T-helper 9 cell (primary cell): ENCODE measurements around the gene ATP2B2.

Source experiments
- DNase-seq: peaks from one replicate; pipeline ENCODE4 v3.0.0-alpha.2; 2020

Gene ATP2B2

DNA sequence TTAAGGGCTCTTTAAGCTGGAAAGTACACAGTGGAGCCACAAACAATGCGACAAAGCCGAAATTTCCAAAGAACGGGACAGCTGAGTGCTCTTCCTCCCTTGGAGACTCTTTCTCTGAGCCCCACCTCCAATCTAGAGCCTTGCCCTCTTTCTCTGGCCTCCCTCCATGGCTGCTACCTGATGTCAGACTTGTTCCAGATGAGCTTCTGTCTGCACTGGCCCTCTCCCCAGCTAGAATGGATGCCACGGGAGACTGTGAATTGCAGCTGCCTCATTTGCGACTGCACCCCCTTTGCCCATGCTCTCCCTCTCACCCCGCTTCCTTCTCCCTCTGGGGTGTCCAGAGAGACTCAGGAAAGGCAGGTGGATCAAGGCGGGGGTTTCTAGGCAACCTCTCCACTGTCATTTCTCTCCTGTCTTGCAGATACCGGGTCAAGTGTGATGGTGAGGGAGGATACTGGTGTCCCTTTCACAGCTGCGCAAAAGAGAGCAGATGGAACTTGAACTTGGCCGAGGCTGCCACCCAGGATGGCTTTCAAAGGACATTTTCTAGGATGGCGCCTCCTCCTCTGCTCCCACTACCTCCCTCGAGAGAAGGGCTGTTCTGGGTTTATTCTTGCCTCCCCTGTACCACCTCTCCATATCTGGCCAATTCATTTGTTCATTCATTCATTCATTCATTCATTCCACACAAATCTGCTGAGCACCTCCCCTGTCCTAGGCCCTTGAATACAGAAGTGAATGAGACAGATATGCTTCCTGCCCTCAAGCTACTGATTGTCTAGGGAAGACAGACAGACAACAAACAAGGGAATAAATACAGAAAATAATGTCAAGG lies 12.8 kb downstream of the ATP2B2 start:
- no peak for DNase-seq

DNA sequence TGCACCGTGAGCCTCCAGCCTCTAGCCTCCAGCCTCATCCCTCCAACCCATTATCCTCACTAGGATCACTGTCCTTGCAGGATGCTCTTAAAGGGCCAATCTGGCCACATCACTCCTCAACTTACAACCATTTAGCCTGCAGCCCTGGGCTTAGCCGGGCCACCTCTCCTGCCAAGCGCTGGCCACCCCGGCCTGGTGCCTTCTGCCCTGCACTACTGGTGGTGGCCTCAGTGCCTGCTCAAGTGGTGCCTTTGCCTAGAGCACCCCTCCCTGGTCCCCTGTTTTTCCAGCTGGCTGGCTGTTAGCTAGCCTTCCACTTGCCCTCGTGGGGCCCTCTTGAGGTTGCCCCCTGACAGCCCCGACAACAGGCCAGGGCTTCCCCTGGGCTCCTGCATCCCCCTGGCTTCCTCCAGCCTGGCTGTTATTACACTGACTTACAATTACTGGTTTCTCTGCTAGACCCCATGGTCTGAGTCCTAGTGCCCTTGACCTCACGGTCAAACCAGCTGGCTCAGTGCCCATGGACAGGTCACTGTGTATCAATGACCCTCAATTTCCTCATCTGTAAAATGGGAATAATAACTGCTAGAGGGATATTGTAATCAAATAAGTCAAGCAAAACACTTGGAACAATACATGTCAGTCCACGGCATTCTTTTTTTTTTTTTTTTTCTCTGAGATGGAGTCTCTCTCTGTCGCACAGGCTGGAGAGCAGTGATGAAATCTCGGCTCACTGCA lies 15.5 kb downstream of the ATP2B2 start:
- DNase-seq: no peak

DNA sequence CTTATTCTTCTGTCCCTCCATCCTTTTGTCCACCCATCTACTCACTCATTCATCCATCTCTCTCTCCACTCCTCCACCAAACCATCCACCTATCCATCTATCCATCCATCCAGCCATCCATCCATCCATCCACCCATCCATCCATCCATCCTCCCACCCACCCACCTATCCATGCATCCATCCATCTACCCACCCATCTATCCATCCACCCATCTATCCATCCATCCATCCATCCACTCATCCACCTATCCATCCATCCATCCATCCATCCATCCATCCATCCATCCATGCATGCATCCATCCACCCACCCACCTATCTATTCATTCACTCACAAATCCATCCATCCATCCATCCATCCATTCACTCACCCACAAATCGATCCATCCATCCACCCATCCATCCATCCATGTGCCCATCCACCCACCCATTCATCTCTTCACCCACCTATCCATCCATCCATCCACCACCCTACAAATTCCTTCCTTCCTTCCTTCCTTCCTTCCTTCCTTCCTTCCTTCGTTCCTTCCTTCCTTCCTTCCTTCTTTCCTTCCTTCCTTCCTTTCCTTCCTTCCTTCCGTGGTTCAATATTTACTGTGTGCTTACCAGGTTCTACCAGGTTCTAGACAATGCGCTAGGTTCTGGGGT lies 17.3 kb downstream of the ATP2B2 start:
- DNase-seq: no peak

DNA sequence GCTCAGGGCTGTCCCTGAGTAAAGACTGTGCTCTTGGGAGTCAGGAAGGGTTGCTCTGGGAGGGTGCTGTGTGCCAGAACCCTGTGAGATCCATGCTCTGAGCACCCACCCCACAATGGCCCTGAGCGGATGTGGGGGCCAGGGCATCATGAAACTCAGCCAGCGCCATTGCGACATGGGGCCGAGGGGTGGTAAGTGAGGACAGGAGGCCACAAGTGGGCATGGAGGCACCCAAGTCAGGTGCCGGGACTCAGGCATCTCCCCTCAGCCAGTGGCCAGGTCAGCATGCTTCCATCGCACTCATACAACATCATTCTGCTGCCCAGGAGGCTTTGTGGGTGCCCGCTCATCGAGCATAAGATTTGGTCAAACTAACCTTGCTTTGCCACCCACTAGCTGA lies 19.6 kb downstream of the ATP2B2 start:
- DNase-seq: no peak

DNA sequence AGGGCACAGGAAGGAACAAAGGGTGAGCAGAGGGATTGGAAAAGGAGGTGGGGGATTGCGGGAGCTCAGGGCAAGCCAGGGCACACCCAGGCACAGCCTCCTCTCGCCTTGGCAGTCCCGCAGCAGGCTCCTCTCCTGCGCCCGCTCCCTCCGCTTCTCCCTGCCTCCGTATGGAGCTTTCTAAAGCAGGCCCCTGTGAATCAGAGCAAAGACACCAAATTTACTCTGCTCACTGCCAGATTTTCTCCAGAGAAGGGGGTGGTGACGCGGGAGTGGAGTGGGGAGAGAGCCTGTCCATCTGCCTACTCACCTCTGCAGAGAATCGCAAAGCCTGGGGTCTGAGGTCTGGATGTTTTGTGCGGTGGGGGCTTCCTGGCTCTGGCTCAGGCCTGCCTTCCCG lies 20.0 kb downstream of the ATP2B2 start:
- DNase-seq: no peak

DNA sequence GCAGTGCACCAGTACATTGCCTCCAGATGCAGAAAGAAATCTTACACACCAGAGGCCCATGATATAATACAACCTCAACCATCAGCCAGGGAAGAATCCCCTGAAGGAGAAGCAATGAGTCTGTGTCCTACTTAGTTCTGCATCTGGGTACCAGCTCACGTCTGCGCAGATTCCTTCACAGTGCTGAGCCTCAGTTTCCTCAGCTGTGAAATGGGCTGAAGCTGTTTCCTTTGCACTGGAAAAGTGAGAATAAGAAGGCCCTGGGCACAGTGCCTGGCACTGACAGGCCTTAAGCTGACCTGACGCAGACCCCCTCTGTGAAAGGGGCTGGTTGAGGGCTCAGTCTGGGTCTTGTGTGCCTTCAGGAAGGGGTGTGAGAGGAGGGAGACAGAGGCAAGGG lies 20.7 kb downstream of the ATP2B2 start:
- no peak for DNase-seq

DNA sequence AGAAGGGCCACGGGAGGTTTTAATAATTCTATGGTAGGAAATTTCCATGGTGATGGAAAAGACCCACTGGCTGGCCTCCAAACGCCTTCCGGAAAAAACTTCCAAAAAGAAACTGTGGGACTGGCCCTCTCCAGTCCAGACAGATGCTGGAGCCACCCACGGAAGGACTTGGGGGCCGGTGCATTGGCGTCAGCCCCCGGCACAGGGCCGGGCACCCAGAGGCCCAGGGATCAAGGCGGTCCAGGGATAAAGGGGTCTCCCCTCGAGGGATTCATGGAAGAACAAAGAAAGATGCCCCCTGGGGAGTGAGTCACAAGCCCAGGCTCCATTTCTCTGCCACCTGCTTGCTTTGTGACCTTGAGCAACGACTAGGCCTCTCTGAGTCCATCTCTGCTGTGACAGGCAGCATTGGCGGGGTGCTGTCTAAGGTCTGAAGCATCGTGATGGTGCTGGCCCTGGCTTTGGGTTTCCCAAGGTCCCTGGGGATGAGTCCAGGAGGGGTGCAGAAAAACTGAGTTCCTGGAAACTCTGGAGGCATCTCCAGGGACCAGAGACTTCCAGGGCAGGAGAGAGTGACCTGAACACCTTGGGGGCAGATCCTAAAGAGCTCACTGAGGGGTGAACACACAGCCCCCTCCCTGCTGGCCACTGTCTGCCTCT lies 21.6 kb downstream of the ATP2B2 start:
- DNase-seq: no peak

DNA sequence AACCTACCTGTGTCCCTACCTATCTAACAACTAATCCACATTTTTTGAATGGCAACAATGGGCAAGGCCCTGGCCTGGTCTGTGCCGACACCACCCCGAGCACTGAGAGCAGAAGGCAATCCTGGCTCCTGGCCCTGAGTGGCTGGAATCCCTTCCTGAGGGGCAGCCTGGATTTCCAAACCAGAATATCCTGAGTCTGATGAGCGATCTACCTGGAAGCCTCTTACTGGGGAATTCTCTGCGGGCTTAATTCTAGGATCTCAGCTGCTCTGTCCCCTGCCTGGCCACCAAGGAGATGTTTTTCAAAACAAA lies 22.1 kb downstream of the ATP2B2 start:
- no peak for DNase-seq

DNA sequence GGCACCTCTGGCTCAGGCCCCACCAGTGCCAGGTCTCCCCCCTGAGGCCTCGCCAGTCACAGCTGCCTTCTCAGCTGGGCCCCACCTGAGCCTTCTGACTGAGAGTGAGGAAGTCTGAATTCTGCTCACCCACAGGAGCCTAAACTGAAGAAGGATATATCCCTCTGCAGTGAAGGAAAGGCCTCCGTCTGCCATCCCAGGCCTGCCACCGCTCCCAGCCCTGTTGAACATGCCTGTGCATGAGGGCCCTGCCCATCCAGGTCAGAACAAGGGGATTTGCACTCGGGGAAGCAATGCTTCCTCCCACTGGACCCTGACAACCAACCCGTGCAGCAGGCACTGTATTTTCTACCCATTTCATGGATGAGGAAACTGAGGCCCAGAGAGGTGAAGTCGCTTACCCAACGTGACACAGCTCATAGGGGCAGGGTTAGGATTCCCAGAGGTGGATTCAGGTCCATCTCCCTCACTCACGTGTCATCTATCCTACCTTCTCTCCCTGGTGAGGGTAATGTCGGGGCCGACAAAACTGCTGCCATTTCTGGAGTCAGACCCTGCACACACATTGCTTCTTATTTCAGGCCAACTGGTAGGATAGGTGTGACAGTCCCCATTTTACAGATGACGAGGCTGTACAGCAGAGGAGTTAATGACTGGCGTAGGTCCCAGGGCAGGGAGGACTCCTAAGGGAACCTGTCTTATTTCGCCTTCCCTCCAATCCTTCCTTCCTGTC lies 22.6 kb downstream of the ATP2B2 start:
- DNase-seq: no peak

DNA sequence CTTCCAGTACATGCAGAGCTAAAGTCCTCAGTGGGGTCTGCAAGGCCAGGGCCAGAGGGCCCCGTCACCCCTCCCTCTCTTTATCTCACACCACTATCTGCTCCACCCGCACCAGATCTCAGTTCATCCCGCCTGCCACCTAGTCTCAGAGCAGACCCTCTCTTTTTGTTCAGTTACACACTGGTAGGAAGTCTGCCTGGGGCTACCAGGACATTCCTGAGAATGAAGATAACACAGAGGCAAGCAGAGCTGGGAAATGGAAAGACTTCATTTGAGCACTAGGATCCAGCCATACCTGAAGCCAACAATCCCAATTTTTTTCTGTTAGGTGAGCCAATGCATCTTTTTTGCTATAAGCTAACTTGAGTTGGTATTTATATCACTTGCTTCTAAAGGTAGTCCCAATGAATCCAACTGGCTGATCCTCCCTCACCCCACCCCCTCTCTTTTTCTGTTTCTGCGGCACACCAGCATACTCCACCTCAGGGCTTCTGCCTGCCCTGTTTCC lies 24.5 kb downstream of the ATP2B2 start:
- DNase-seq: no peak

DNA sequence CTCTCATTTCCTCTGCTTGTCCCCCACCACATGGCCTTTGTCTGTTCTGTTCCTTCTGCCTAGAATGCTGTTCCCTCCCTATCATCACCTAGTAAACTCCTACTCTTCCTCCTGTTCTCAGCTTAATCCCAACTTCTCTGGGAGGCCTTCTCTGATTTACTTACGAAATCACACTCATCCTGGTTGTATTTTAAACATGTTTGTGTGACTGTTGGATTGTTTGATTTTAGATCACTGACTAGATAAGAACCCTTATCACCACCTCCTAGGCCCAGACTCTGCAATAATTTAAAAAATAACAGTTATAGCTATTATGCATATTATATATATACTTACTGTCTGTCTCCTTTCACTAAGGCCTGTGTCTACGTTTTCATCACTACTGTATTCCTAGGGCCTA lies 26.1 kb downstream of the ATP2B2 start:
- no peak for DNase-seq

DNA sequence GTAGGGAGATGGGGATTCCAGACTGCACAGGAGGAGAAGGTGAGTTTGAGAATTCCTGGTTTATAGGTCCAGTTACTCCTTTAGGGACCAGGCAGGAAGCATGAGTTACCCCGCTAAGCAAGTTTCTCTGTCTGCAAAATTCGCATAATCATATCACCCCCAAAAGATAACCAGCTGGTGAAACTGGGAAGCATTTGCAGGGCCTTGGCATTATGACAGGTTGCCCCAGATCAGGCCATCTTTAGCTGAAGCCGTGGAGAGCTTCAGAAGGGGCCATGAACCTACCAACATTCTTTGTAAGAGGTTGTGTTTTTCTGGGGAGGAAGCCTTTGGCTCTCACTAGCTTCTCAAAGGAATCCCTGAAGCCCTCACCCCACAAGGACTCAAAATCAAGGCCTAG lies 29.4 kb downstream of the ATP2B2 start:
- no peak for DNase-seq

DNA sequence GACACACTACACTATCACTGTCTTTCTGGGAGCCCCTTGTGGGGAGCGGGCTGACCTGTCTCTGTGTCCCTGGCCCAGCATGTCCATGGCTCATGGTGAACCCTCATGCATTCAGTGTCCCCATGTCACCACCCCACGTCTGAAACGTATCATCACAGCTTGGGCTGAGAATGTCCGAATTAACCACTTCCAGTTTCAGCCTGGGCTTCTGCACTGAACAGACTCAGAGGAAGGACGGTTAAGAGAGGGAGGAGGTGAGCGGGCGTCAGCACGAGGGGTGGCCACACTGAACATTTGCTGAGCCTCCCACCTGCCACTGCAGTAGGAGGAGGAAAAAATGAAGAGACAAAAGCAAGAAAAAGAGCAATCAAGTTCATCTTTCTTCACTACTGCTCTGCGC lies 30.5 kb downstream of the ATP2B2 start:
- no peak for DNase-seq

DNA sequence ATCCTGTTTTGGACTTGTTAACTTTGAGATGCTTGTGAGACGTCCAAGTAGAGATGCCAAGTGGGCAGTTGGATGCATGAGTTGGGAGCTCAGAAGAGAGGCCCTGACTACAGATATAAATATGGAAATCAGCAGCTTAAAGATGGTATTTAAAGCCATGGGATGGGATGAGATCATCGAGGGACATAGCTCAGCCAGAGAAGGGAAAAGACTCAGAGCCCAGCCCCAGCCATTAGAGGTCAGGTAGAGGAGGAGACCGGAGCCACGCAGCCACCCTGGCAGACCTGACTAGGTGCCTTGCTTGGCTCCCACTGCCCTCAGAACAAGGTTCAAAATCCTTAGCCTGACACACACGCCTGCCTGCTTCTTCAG lies 31.1 kb downstream of the ATP2B2 start:
- DNase-seq: no peak

DNA sequence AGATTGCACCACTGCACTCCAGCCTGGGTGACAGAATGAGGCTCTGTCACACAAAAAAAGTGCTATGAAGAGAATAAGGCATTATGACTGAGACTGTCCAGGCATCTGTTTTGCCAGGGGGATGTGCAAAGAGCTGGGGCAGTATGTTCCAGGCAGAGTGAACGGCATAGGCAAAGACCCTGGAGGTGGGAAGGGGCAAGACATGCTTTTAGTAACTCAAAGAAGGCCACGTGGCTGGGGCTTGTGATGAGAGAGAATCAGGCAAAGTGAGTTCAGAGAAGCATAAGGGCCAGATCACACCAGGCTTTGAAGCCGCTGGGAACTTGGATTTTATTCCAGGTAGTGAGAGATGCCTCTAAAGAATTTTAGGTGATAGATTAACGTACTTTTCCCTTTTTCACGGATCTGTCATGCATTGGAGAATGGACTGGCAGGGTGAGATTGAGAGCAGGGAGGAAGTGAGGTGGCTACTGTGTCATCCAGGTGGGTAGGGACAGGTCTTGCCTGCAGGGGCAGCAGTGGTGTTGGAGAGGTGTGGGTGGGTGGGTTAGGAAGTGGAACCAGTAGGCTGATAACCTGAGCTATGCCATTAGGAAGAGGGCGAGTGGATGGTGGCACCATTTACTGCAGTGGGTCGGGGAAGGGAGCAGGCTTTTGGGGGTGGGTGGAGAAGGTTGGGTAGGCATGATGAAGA lies 31.7 kb downstream of the ATP2B2 start:
- DNase-seq: no peak

DNA sequence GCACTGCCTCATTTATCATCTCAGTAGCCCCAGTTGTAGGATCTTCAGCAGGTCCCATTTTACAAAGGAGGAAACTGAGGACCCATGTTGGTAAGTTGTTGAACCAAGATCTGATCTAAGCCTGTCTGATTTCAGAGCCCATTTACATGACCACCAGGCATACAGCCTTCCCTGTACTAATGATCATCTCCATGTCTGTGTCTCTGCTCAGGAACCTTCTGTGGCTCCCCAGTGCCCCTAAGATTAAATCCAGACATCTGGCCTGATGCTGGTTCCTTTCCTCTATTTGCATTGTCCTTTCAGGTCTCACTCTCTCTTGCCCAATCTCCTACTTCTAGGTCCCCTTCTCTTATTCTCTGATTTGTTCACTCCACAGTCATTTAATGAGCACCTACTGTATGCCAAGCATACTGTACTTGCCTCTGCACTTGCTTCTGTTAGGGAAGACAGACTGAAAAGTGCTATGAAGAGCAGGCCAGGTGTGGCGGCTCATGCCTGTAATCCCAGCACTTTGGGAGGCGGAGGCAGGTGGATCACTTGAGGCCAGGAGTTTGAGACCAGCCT lies 32.4 kb downstream of the ATP2B2 start:
- no peak for DNase-seq

DNA sequence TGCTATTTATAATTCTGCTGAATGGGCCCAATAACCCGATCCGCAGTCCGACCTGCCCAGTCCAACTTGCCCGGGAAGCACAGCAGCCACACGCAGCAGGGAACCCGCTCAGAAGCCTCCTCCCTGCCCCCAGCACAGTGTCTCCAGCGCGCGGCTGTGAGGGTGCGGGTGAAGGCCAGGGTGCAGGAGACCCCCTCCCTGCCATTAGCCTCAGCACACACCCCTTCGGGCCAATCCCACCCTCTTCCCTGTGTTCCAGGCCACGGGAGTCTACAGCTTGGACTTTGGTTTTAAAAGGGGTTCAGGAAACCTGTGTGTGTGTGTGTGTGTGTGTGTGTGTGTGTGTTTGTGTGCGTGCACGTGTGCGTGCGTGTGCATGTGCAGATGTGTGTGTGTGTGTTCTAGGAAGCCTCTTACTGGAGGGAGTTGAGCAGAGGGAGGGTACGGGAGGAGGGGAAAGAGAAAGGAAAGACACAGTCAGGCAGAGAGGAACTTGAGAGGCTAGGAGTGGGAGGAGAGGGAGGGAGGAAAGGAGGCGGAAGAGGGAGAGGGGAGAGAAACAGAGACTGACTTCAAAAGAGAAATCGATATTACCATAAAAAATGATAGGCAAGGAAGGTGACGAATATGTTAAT lies 34.2 kb downstream of the ATP2B2 start:
- no peak for DNase-seq

DNA sequence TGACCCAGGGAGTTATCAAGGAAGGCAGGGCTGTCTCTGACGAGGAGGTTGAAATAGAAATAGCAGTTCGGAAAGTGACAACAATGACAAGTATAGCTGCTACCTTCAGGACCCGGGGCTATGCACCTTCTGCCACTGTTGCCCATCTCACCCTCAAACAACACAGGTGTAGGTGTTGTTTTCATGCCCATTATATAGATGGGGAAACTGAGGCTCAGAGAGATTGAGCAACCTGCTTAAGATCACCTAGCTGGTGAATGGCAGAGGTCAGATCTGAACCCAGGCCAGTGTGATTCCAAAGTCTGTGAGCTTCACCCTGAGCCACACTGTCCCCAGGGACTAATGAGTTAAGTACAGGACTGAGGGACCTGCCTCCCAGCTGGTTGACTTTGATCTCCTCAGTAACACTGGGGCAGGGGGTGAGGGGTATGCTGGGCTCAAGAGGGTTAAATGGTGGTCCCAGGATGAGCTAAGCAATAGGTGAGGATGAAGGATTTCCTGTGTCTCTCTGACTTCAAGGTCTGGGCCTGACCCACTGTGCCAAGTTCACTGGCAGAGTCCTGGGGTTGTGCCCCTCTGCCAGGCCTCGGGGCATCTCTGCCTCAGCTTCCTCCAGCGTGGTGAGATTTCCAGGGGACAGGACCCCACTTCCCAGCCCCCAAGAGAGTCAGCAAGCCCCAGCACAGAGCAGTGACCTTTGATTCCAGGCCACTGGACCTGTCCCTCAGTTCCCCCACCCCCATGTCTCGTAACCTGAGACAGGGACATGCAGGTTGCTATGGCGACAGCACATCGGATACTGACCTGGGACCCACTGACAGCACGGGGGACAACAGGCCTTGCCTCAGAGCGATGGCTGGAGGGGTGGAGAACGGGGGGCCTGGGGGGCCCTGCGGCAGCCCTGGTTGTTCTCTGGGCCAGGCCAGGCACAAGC lies 35.0 kb downstream of the ATP2B2 start:
- no peak for DNase-seq

DNA sequence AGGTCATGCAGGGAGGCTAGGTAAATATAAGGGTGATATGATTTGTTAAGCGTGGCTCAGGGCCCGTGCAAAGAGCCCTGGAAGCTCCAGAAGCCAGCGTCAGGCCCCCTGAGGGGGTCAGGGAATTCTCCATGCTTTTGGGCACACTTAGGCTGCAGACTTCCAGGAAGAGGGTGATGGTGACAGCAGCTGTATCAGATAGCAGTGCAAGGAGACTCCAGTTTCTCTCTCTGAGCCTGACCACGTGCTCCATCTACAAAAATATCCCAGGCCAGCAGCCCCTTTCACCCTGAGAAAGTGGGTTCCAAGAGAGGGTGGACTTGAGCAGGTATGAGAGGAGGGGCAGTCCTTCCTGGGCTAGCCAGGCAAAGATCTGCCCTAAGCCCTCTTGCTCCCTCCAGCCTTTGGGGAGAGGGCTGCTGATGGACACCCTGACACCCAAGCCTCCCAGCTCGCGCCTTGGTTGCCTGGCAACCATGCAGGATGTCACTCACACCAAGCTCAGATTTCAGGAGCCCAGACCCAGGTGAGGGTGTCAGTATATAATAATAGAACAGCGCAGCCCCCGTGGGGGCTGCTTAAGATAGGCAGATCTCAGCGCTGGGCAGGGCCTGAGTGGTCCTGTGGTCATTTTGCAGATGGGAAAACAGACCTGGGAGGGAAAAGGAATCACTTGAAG lies 35.8 kb downstream of the ATP2B2 start:
- no peak for DNase-seq
